LNCaP clone FGC (cell line): ENCODE measurements around the gene GALNT9.

ENCODE experiments used
- DNase-seq: peaks from one replicate; pipeline ENCODE4 v3.0.0-alpha.2; 2011; ENCODE audit warnings: low read depth
- H3K4me3 ChIP-seq: 2 replicates; pipeline ENCODE4 v1.5.1; 2011; ENCODE audit warnings: mild to moderate bottlenecking, low read depth, low read length, control low read depth
- CTCF ChIP-seq: IDR thresholded peaks from 2 replicates; pipeline ENCODE4 v1.5.1; 2012; ENCODE audit warnings: mild to moderate bottlenecking; ENCODE audit not compliant: control insufficient read depth, insufficient read depth; ENCODE audit errors: extremely low read depth

GALNT9 gene

GRCh38 chr12:132329720-132330548 is 545 bp upstream of the GALNT9 start:
- DNase-seq: no peak
- no peak overlapping the region for H3K4me3 ChIP-seq
- no peak for TF ChIP-seq CTCF

- DNase-seq: no peak
- no peak overlapping the region for H3K4me3 ChIP-seq
- no peak for TF ChIP-seq CTCF
These were observed 933 bp downstream of the GALNT9 start for GRCh38 chr12:132328282-132329029.

GRCh38 chr12:132327336-132328171 is 1.8 kb downstream of the GALNT9 start:
- no peak overlapping the region for H3K4me3 ChIP-seq

GRCh38 chr12:132326646-132327045 is 2.7 kb downstream of the GALNT9 start:
- DNase-seq: no peak
- TF ChIP-seq CTCF: no peak
- no peak overlapping the region for H3K4me3 ChIP-seq

More at GRCh38 chr12:132327336-132328171, 1.8 kb downstream of the GALNT9 start:
- no peak for TF ChIP-seq CTCF
- DNase-seq: peak; percentile 71

GRCh38 chr12:132325733-132326130 is 3.7 kb downstream of the GALNT9 start:
- TF ChIP-seq CTCF: no peak
- DNase-seq: no peak

GRCh38 chr12:132324841-132325732 is 4.3 kb downstream of the GALNT9 start:
- H3K4me3 ChIP-seq: no peak overlapping the region
- no peak for DNase-seq
- no peak for TF ChIP-seq CTCF

More at GRCh38 chr12:132325733-132326130, 3.7 kb downstream of the GALNT9 start:
- no peak overlapping the region for H3K4me3 ChIP-seq
